Cardiac muscle cell (in vitro differentiated cells and primary cell): ENCODE data around the gene C10orf143. TPM values are rescaled to one million over a fixed set of nuclear protein-coding genes. Genes with fewer than 3 reads are reported as not detected.
"Not testable (repeated sequence)": the region's sequence is repeated elsewhere in the genome, so short reads cannot be mapped to it uniquely, and the experiment has no call there.

Experiments used
- DNase-seq, 2 donors: peaks; one replicate each; pipeline versions ENCODE4 v3.0.0 to v3.0.0-alpha.2; 2010 to 2017; ENCODE audit warnings: low read depth in 1 of 2, low spot score in 1 of 2
- H3K27ac ChIP-seq: fragments of 200-600 bp; sonication (generic); 2 replicates; pipeline ENCODE4 v1.5.1; 2016
- H3K27me3 ChIP-seq: fragments of 200-600 bp; sonication (generic); 2 replicates; pipeline ENCODE4 v1.6.0; 2016; ENCODE audit warnings: control low read depth
- H3K36me3 ChIP-seq: fragments of 200-600 bp; sonication (generic); 2 replicates; pipeline ENCODE4 v1.5.1; 2016; ENCODE audit warnings: control low read depth
- H3K4me1 ChIP-seq: fragments of 200-600 bp; sonication (generic); 2 replicates; pipeline ENCODE4 v1.8.1; 2017; ENCODE audit warnings: low read depth, mild to moderate bottlenecking, mixed run types
- H3K4me3 ChIP-seq: fragments of 200-600 bp; sonication (generic); 2 replicates; pipeline ENCODE4 v1.5.1; 2016; ENCODE audit warnings: mild to moderate bottlenecking
- H3K9me3 ChIP-seq: fragments of 200-600 bp; sonication (generic); 2 replicates; pipeline ENCODE4 v1.5.1; 2017; ENCODE audit warnings: low read depth, mild to moderate bottlenecking, control low read depth
- polyA plus RNA-seq: library from polyadenylated mRNA; unstranded; fragments of >200 nt; fragmentation: Nextera tagmentation; extraction: Ambion mirVana; gene quantifications from 2 replicates; pipeline ENCODE4 v1.2.1, GENCODE V29; 2016
- total RNA-seq: library from RNA; depleted of rRNA; stranded (reverse); fragments of >200 nt; gene quantifications from 2 replicates; pipeline ENCODE4 v1.2.3, GENCODE V29; 2016
- TF ChIP-seq, protein P1 (sequence below): IDR thresholded peaks from 2 replicates; pipeline ENCODE4 v1.5.1; 2012; ENCODE audit warnings: low read depth, mild to moderate bottlenecking, low read length

C10orf143 gene
- total and polyA plus RNA-seq, 2 experiments from 2014 or later = 1.1 to 5.7 TPM

- no peak overlapping the region for H3K27ac ChIP-seq
- TF ChIP-seq, protein P1, sequence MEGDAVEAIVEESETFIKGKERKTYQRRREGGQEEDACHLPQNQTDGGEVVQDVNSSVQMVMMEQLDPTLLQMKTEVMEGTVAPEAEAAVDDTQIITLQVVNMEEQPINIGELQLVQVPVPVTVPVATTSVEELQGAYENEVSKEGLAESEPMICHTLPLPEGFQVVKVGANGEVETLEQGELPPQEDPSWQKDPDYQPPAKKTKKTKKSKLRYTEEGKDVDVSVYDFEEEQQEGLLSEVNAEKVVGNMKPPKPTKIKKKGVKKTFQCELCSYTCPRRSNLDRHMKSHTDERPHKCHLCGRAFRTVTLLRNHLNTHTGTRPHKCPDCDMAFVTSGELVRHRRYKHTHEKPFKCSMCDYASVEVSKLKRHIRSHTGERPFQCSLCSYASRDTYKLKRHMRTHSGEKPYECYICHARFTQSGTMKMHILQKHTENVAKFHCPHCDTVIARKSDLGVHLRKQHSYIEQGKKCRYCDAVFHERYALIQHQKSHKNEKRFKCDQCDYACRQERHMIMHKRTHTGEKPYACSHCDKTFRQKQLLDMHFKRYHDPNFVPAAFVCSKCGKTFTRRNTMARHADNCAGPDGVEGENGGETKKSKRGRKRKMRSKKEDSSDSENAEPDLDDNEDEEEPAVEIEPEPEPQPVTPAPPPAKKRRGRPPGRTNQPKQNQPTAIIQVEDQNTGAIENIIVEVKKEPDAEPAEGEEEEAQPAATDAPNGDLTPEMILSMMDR = no peak
- H3K36me3 ChIP-seq = no peaks in the 10 kb centered on the region
- no peaks in the 10 kb centered on the region for H3K27me3 ChIP-seq
- no peaks in the 10 kb centered on the region for H3K4me1 ChIP-seq
- peak in 1 of 2 donors; percentile 13 for DNase-seq
- H3K4me3 ChIP-seq = no peak overlapping the region
- H3K9me3 ChIP-seq = no peaks in the 10 kb centered on the region
These were observed 82.7 kb downstream of the C10orf143 start for GRCh38 chr10:130027716-130028464.

GRCh38 chr10:130026670-130027456, 83.8 kb downstream of the C10orf143 start:
- no peak for DNase-seq
- H3K4me3 ChIP-seq = no peak overlapping the region
- TF ChIP-seq, protein P1 = no peak
- H3K4me1 ChIP-seq = no peaks in the 10 kb centered on the region
- no peak overlapping the region for H3K27ac ChIP-seq
- no peaks in the 10 kb centered on the region for H3K9me3 ChIP-seq
- H3K27me3 ChIP-seq = no peaks in the 10 kb centered on the region
- no peaks in the 10 kb centered on the region for H3K36me3 ChIP-seq

GRCh38 chr10:130025811-130026485, 84.7 kb downstream of the C10orf143 start:
- H3K9me3 ChIP-seq = no peaks in the 10 kb centered on the region
- H3K36me3 ChIP-seq = no peaks in the 10 kb centered on the region
- H3K27ac ChIP-seq = no peak overlapping the region
- no peak for DNase-seq
- no peaks in the 10 kb centered on the region for H3K27me3 ChIP-seq
- H3K4me3 ChIP-seq = no peak overlapping the region
- TF ChIP-seq, protein P1 = no peak
- H3K4me1 ChIP-seq = no peaks in the 10 kb centered on the region

DNA sequence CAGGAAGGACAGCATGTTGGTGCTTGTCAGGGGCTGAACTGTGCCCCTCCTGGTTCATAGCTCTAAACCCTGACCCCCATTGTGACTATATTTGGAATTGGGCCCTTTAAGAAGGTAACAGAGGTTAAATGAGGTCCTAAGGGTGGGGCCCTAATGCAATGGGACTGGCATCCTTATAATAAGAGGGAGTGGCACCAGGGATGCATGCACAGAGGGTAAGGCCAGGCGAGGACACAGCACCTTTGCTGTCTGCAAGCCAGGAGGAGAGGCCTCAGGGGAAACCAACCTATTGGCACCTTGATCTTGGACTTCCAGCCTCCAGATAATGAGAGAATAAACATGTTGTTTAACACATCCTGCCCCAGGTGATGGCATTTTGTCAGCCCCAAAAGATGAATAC, 85.3 kb downstream of the C10orf143 start:
- DNase-seq = no peak
- no peaks in the 10 kb centered on the region for H3K9me3 ChIP-seq
- no peaks in the 10 kb centered on the region for H3K27me3 ChIP-seq
- H3K27ac ChIP-seq = no peak overlapping the region
- no peak overlapping the region for H3K4me3 ChIP-seq
- no peaks in the 10 kb centered on the region for H3K4me1 ChIP-seq
- H3K36me3 ChIP-seq = no peaks in the 10 kb centered on the region
- TF ChIP-seq, protein P1 = no peak

GRCh38 chr10:130024779-130025325, 85.8 kb downstream of the C10orf143 start:
- Histone ChIP-seq H3K27me3 (no peaks in the 10 kb centered on the region), H3K4me3 (no peak overlapping the region), H3K36me3 (no peaks in the 10 kb centered on the region), H3K27ac (no peak overlapping the region), H3K4me1 (no peaks in the 10 kb centered on the region), H3K9me3 (no peaks in the 10 kb centered on the region)
- TF ChIP-seq, protein P1 = no peak
- no peak for DNase-seq

- H3K27me3 ChIP-seq, DNase-seq, H3K4me3 ChIP-seq, H3K27ac ChIP-seq, H3K9me3 ChIP-seq, H3K36me3 ChIP-seq, H3K4me1 ChIP-seq: not testable (repeated sequence)
These were observed 86.3 kb downstream of the C10orf143 start for GRCh38 chr10:130024326-130024725.
